ENCODE measurements around the gene STXBP1.

DNA sequence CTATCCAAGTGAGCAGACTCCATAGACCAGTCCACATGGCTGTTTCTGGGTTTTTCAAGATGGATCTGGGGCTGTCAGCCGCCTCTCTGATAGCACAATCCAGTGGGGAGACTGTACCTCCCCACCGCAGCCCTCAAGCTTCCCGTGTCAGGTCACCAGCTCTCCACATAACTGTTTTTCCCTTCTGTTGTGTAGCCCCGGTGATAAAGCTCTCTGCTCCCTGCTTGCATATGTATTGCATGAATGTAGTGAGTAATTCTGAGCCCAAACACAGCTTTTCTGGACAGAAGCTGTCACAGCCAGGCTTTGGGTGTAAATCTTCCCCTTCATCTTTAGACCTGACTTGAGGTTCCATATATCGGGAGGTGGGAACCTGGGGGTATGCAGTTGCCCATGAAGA lies 71.6 kb downstream of the STXBP1 start:
- TF ChIP-seq, protein P1, sequence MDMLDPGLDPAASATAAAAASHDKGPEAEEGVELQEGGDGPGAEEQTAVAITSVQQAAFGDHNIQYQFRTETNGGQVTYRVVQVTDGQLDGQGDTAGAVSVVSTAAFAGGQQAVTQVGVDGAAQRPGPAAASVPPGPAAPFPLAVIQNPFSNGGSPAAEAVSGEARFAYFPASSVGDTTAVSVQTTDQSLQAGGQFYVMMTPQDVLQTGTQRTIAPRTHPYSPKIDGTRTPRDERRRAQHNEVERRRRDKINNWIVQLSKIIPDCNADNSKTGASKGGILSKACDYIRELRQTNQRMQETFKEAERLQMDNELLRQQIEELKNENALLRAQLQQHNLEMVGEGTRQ (IDR thresholded peaks at IDR 0.05; ENCODE audit: low read length): no peak
- TF ChIP-seq KDM5A (IDR thresholded peaks at IDR 0.05; ENCODE audit: low read length) (no peak), EZH2 (IDR thresholded peaks at IDR 0.05; ENCODE audit: low read depth, low read length, severe bottlenecking) (no peak), CBX8 (IDR thresholded peaks at IDR 0.05; ENCODE audit: borderline replicate concordance, low read depth, low read length) (no peak), POLR2AphosphoS5 (IDR thresholded peaks at IDR 0.05; ENCODE audit: low read depth, low read length) (no peak), TAF1 (IDR thresholded peaks at IDR 0.05; ENCODE audit: low read depth, low read length) (no peak), CTCF (IDR thresholded peaks at IDR 0.05; ENCODE audit: control extremely low read depth in 1 of 3, insufficient read depth in 1 of 3, low read depth in 1 of 3, low read length in 3 of 3) (no peak), CHD2 (IDR thresholded peaks at IDR 0.05; ENCODE audit: low read length) (no peak), SAP30 (IDR thresholded peaks at IDR 0.05; ENCODE audit: insufficient read depth, insufficient replicate concordance, low read length) (no peak)
